Neural cell (in vitro differentiated cells): ENCODE data around the gene CELSR1. TPM values are rescaled to one million over a fixed set of nuclear protein-coding genes. Genes with fewer than 3 reads are reported as not detected.

Experiments
- H2AFZ ChIP-seq: fragments of 200-600, 300-800 bp; sonication (generic), shearing (Covaris generic); 2 replicates; pipeline ENCODE4 v1.6.0; 2014; ENCODE audit warnings: low read depth, mild to moderate bottlenecking, antibody characterized with exemption, low read length, moderate library complexity
- H3F3A ChIP-seq: fragments of 200-600 bp; shearing (Covaris generic); 2 replicates; pipeline ENCODE4 v1.6.1; 2016; ENCODE audit warnings: mild to moderate bottlenecking, moderate library complexity, mixed read lengths, antibody characterized with exemption, low read length; ENCODE audit not compliant: insufficient read depth, poor library complexity, severe bottlenecking
- H3K27ac ChIP-seq: fragments of 200-600, 300-800 bp; sonication (generic), shearing (Covaris generic); 2 replicates; pipeline ENCODE4 v1.5.1; 2014; ENCODE audit warnings: mild to moderate bottlenecking, low read length, moderate library complexity
- H3K27me3 ChIP-seq: fragments of 300-800, 200-600 bp; sonication (generic), shearing (Covaris generic); 2 replicates; pipeline ENCODE4 v1.6.0; 2014; ENCODE audit warnings: mild to moderate bottlenecking, low read depth, low read length, moderate library complexity; ENCODE audit not compliant: insufficient read depth
- H3K36me3 ChIP-seq: fragments of 300-800, 200-600 bp; sonication (generic), shearing (Covaris generic); 2 replicates; pipeline ENCODE4 v1.5.1; 2014; ENCODE audit warnings: mild to moderate bottlenecking, antibody characterized with exemption, low read length, moderate library complexity; ENCODE audit not compliant: insufficient read depth
- H3K4me2 ChIP-seq: fragments of 300-800, 200-600 bp; sonication (generic), shearing (Covaris generic); 2 replicates; pipeline ENCODE4 v1.6.0; 2014; ENCODE audit warnings: mild to moderate bottlenecking, low read length
- H3K4me3 ChIP-seq: fragments of 300-800, 200-600 bp; sonication (generic), shearing (Covaris generic); 2 replicates; pipeline ENCODE4 v1.5.1; 2014; ENCODE audit warnings: mild to moderate bottlenecking, low read length, moderate library complexity
- H3K79me2 ChIP-seq: fragments of 200-600 bp; shearing (Covaris generic); replicated peaks from 2 replicates; pipeline ENCODE4 v1.6.0; 2014; ENCODE audit warnings: mild to moderate bottlenecking, low read length, moderate library complexity; ENCODE audit not compliant: insufficient read depth
- H3K9ac ChIP-seq: fragments of 300-800, 200-600 bp; sonication (generic), shearing (Covaris generic); 2 replicates; pipeline ENCODE4 v1.6.1; 2016; ENCODE audit warnings: mild to moderate bottlenecking, low read length, mixed read lengths
- H3K9me2 ChIP-seq: fragments of 200-600 bp; shearing (Covaris generic); 2 replicates; pipeline ENCODE4 v1.6.1; 2016; ENCODE audit warnings: mild to moderate bottlenecking, low read length, mixed read lengths; ENCODE audit not compliant: insufficient read depth
- H3K9me3 ChIP-seq: fragments of 200-600, 300-800 bp; sonication (generic), shearing (Covaris generic); 2 replicates; pipeline ENCODE4 v1.6.1; 2016; ENCODE audit warnings: mild to moderate bottlenecking, mixed run types, low read length, moderate library complexity, mixed read lengths
- H4K20me1 ChIP-seq: fragments of 200-600 bp; shearing (Covaris generic); 2 replicates; pipeline ENCODE4 v1.6.1; 2016; ENCODE audit warnings: mild to moderate bottlenecking, mixed run types; ENCODE audit not compliant: insufficient read depth
- CTCF ChIP-seq: fragments of 450-650 bp; IDR thresholded peaks from 2 replicates; pipeline ENCODE4 v1.5.1; 2014; ENCODE audit warnings: antibody characterized with exemption, mild to moderate bottlenecking, moderate library complexity; ENCODE audit not compliant: poor library complexity, severe bottlenecking
- EP300 ChIP-seq: fragments of 450-650 bp; conservative IDR thresholded peaks from 2 replicates; pipeline ENCODE4 v1.6.1; 2014; ENCODE audit warnings: antibody characterized with exemption, mild to moderate bottlenecking, moderate library complexity; ENCODE audit not compliant: poor library complexity, severe bottlenecking
- EZH2 ChIP-seq: fragments of 200-600, 300-800 bp; shearing (Covaris generic), sonication (generic); IDR thresholded peaks from 2 replicates; pipeline ENCODE4 v1.6.1; 2014; ENCODE audit warnings: antibody characterized with exemption, low read length, borderline replicate concordance, mild to moderate bottlenecking; ENCODE audit not compliant: insufficient read depth, poor library complexity, severe bottlenecking
- MXI1 ChIP-seq: fragments of 450-650 bp; conservative IDR thresholded peaks from 2 replicates; pipeline ENCODE4 v1.6.1; 2014; ENCODE audit warnings: antibody characterized with exemption, mild to moderate bottlenecking; ENCODE audit not compliant: poor library complexity, severe bottlenecking
- POLR2AphosphoS5 ChIP-seq: IDR thresholded peaks from 2 replicates; pipeline ENCODE4 v1.6.1; 2012
- RAD21 ChIP-seq: fragments of 450-650 bp; conservative IDR thresholded peaks from 2 replicates; pipeline ENCODE4 v1.6.1; 2014; ENCODE audit warnings: antibody characterized with exemption, mild to moderate bottlenecking, moderate library complexity
- REST ChIP-seq: IDR thresholded peaks from 2 replicates; pipeline ENCODE4 v1.6.1; 2012; ENCODE audit warnings: borderline replicate concordance
- SMC3 ChIP-seq: fragments of 450-650 bp; conservative IDR thresholded peaks from 2 replicates; pipeline ENCODE4 v1.6.1; 2014; ENCODE audit warnings: antibody characterized with exemption, mild to moderate bottlenecking, moderate library complexity; ENCODE audit not compliant: poor library complexity
- TAF1 ChIP-seq: IDR thresholded peaks from 2 replicates; pipeline ENCODE4 v1.6.1; 2012; ENCODE audit warnings: low read depth
- polyA plus RNA-seq: library from polyadenylated mRNA; depleted of rRNA; stranded (reverse); fragments of >200 nt; gene quantifications from 2 replicates; pipeline ENCODE4 v1.2.3, GENCODE V29; 2014

The CELSR1 gene
- polyA plus RNA-seq, 1 donor from 2014 or later, result 0.14 TPM

GRCh38 chr22:46564084-46564714 lies 26.8 kb upstream of the CELSR1 start:
- H3K9me3 ChIP-seq, result no peaks in the 10 kb centered on the region
- no peaks in the 10 kb centered on the region for H3K79me2 ChIP-seq
- H3K27ac ChIP-seq, result no peak overlapping the region
- H3K36me3 ChIP-seq, result no peaks in the 10 kb centered on the region
- H3K27me3 ChIP-seq, result no peaks in the 10 kb centered on the region
- H3K4me3 ChIP-seq, result no peak overlapping the region
- H2AFZ ChIP-seq, result no peak overlapping the region
- H4K20me1 ChIP-seq, result no peaks in the 10 kb centered on the region
- H3K9ac ChIP-seq, result no peak overlapping the region
- no peak for TF ChIP-seq RAD21
- TF ChIP-seq MXI1, result no peak
- no peak for TF ChIP-seq TAF1
- no peak for TF ChIP-seq EZH2
- TF ChIP-seq POLR2AphosphoS5, result no peak
- no peak for TF ChIP-seq CTCF
- no peak for TF ChIP-seq EP300
- no peak for TF ChIP-seq REST
- TF ChIP-seq SMC3, result no peak
- H3F3A ChIP-seq, result no peaks in the 10 kb centered on the region
- no peaks in the 10 kb centered on the region for H3K9me2 ChIP-seq
- H3K4me2 ChIP-seq, result no peak overlapping the region

- no peak overlapping the region for H2AFZ ChIP-seq
- no peak overlapping the region for H3K4me3 ChIP-seq
- no peak overlapping the region for H3K9ac ChIP-seq
- H3K27me3 ChIP-seq, result no peaks in the 10 kb centered on the region
- no peaks in the 10 kb centered on the region for H4K20me1 ChIP-seq
- TF ChIP-seq SMC3 (no peak), CTCF (no peak), EZH2 (no peak), EP300 (no peak), MXI1 (no peak), REST (no peak), POLR2AphosphoS5 (no peak), TAF1 (no peak), RAD21 (no peak)
- H3K9me3 ChIP-seq, result no peaks in the 10 kb centered on the region
- H3K27ac ChIP-seq, result no peak overlapping the region
- no peaks in the 10 kb centered on the region for H3K36me3 ChIP-seq
- H3K4me2 ChIP-seq, result no peak overlapping the region
- no peaks in the 10 kb centered on the region for H3K79me2 ChIP-seq
- no peaks in the 10 kb centered on the region for H3F3A ChIP-seq
- H3K9me2 ChIP-seq, result no peaks in the 10 kb centered on the region
Measured at GRCh38 chr22:46563381-46564083, 26.1 kb upstream of the CELSR1 start.
